Dermis blood vessel endothelial cell (primary cell): ENCODE measurements around the gene NEDD4L. TPM values are rescaled to one million over a fixed set of nuclear protein-coding genes. Genes with fewer than 3 reads are reported as not detected.
"Not testable (repeated sequence)": the region's sequence is repeated elsewhere in the genome, so short reads cannot be mapped to it uniquely, and the experiment has no call there.

Experiments used
- DNase-seq: peaks from one replicate; pipeline ENCODE4 v3.0.0; 2010
- total RNA-seq: library from RNA; depleted of rRNA; stranded (reverse); fragments of >200 nt; gene quantifications from 2 replicates; pipeline ENCODE4 v1.2.3, GENCODE V29; 2014

The NEDD4L gene
- total RNA-seq, 1 donor from 2014 or later = 15.1 TPM

DNA sequence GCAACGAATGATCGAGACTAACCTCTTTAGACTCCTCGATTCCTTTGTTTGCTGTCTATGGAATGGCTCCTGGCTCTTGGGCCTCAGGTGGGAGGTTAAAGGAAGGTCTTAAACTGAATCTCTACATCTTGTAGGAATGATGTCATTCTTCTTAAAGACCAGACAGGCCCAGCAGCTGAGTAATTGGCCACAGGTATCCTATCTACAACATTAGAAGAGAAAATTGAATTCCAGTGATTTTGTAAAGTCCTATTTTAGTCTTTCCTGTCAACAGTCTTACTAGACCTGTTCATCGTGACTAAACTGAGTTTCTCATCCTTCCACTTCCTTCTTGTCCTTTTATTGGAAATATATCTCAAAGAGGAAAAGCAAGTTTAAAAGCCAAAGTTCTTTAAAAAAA, 310.0 kb downstream of the NEDD4L start:
- DNase-seq = no peak

DNA sequence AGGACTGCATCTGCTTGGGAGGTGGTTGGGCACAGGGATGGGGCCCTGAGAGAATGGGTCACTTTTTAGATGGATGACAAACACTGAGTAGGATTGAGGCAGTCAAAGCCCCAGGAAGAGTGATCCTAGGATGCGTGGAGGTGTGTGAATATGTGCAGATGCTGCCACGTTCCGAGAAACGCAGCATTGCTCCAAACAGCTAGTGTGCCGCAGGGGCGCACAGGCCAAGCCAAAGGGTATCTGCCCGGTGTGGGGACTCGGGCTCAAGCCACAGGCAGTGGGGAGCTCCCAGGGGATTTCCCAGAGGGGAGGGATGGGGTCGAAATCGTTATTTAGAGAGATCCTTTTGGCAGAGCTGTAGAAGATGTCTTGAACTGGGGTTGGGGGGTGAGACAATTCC, 310.8 kb downstream of the NEDD4L start:
- no peak for DNase-seq

DNA sequence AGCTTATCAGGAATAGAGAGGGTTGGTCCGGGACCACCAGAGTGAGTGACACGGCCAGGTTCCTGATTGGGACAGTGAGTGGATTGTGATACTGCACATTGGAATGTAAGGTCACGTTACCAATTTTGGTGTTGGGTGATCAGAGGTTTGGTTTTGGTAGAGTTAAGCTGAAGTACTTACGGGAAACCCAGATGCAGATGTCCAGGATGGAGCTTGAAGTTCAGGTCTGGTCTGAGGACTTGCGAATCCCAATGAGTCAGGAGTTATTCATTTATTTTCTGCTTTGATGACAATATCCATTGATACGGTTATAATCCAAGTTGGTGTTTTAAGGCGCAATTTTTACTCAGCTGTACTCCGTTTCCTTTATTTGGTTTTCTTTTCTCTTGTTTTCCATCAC, 311.2 kb downstream of the NEDD4L start:
- DNase-seq = no peak

DNA sequence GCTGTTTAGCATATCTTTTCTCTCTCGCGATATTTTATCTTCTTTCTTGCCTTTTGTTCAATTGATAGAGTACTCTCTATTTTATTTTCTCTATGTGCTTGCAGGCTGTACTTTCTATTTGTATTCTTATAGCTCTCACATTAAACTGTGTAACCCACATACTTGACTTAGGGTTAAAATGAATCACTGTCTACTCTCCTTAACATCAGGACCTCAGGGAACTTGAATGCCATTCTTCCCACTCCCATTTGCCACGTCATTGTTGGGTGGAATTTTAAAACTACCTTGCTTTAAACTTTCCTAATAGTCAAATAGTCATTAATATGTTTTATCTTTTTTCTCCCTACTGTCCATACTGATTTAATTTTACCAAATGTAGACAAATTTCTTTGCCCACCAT, 315.2 kb downstream of the NEDD4L start:
- no peak for DNase-seq

DNA sequence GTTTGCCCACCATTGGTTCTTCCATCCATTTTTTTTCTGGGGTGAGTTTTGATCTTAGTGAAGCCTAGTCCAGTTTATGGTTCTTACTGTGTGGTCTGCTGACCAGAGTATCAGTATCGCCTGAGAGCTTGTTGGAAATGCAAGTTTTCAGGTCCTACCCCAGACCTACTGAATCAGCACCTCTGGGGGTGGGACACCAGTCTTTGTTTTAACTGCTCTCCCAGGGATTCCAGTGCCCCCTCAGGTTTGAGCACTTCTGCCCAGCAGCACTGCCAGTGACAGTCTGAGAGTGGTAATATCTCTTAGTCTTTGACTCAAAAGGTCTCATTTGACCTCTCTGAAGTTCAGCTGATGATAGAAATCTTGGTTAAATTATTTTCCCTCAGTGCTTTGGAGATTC, 315.6 kb downstream of the NEDD4L start:
- DNase-seq = no peak

DNA sequence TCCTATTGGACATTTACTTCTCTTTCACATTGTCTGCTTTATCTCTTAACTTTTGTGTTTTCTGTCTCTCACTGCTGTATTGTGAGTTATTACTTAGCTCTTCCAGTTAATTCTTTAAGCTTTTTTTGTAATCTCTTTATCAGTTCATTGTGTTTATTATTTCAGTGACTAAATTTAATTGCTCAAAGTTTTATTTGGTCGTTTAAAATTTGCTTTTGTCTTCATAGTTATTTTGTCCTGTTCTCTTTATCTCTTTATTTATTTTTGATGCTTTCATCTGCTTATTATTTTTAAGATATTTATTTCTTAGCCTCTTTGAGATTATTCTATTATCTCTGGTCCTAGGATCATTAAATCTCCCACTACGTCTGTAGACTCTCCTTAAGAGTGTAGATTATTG, 316.3 kb downstream of the NEDD4L start:
- no peak for DNase-seq

DNA sequence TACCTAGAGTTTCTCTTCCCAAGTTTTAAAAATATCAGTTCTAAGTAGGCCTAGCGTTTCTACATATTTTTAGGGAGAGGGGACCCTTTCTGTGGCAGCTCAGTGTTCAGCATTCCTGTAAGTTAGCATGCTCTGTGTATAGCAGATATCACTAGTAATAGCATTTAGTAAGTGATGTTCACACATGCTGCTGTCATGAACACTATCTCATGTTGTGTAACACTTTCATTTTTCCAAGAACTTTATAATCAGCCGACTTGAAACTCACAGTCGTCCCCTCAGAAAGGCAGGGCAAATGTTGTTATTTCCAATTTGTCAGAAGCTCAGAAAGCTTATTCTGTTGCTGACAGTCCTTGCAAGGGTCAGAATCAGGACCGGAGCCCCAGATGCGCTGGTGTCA, 317.2 kb downstream of the NEDD4L start:
- DNase-seq = no peak

DNA sequence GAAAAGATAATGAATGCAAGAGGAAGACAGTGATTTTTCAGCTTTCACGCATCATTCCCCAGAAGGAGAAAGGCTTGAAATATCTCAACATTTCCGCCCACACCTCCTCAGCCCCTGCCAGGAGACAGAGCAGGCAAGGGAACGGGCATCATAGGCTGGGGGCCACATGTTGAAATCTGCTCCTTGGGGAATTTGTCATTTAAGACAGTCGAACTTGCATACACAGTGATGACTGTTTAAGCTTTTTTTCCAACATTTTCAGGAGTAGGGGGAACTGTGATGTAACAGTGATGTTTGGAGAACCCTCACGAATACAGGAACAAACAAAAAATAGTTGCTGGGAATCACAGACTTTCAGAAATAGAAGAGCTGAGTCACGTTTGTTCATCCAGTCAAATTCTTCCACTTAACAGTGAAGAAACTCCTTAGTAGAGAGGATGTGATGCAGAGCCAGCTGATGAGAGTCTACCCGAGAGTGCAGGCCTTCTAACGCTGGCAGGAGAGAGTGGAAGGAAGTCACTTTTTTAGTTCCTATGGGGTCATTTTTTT, 318.1 kb downstream of the NEDD4L start:
- DNase-seq = peak; percentile 96

DNA sequence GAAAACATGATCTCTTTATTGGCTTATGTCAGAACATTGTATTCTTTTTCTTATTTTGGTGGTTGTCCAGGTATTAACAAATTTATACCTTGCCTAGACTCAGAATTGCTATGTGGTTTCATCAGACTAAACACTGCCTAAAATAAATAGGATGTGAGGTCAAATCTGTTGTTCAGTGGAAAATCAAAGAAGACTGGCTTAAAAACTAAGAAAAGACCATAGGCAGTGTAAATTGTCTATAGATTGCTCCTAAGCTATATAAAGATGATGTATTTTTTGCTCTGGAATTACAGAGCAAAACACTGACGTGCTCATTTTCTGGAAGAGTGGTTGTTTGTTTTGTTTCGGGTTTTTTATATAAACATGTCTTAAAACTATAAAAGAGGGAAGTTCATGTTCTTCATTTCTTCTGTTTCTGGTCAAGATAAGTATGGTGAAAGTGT, 318.8 kb downstream of the NEDD4L start:
- DNase-seq = no peak

DNA sequence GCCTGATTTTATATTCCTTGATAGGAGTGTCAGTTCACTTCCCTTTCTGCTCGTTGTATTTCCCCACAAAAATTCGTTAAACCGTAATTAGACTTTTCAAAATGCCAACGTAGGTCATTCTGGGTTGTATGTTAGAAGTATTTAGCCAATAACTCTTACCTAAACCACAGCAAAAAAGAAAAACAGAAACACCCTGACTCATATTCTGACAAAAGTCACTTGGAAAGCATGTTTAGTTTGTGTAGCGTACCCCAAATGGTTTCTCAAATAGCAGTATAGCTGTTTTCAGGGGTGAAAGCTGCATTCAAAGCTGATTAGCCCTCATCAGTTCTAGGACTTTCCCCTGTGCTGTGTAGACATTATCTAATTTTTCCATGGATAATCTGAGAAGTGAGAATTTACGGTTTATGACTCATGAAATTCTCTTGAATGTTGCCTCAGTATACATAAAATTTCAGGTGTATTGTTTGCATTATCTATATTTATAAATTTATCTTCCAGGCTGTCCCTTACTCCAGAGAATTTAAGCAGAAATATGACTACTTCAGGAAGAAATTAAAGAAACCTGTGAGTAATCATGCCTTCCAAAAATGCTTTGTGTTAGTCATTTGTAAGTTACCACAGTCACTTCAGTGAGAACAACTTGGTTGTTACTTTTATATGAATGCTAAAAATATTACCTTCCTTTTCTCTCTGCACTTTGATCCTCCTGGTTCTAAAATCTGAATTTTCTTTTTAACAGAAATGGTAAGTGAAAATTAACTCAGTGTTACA, 319.9 kb downstream of the NEDD4L start:
- DNase-seq = no peak

DNA sequence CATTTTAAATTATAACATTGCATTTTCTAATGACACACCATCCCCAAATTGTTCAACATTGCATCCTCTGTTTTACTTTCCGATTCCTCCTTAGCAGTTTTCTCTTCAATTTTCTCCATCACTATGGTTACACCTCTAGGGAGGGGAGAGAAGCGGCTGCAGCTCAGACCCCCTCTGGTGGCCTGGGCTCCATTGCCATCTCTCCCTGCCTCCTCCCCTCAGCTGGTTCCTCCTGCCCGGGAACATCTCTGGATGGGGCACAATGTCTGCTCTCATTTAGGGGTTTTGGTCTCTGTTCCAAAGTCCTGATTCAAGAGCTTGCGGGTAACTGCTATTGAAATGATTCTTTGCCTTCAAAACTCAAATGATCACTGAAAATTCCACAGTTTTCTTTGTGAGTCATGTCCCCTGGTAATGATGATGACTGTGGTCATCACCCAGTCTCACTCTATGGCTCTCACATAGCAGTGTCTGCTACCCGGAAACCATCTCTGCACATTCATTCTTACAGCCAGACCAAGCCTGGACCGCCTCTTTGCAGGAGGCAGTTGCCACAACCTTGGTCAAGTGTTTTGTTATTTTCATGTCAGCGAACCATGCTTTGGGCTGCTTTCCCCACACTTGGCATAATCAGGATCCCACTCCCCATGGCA, 321.0 kb downstream of the NEDD4L start:
- DNase-seq = no peak

DNA sequence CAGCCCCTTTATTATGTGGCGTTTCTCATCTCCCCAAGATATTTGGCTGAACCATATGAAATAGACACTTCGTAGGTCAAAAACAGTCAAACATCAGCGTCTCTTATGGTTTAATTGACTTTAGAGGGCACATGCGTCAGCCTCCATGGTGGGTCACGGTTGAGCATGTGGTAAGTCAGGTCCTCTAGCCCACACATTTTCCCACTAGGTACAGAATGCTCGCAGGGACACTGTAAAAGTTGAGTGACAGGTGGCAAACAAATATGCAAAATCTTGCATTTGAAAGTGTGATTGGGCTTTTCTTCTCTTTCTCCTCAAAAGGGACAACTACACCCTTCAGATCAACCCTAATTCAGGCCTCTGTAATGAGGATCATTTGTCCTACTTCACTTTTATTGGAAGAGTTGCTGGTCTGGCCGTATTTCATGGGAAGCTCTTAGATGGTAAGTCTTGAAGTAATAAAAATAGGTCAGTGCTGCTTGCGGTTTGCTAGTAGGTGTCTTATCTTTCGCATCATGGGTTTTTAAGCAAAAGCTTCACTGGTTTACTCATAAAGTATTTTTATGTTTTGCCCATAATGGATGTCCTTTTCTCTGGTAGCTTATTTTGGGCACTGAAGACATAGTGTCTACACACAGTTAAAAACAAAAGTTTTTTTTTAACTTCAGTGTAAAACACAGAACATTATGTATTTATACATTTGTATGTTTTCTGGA, 323.6 kb downstream of the NEDD4L start:
- no peak for DNase-seq

DNA sequence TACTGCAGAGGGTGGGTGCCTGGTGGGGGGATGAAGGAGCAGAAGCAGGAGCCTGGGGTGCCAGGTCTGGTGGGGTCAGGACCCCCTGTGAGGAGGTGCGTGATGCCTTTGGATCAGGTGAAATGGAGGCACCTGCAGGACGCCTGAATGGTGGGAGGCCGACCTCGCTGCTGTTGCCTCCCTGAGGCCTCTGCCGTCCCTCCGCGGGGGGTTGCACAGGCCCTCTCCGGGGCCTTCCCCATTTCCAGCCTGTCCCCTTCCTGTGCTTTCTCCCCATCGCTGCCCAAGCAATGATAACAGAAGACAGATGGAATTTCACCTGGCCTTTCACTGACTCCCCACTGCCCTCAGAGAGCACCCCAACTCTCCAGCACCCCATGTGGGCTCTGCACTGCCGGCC, 325.6 kb downstream of the NEDD4L start:
- DNase-seq = no peak

DNA sequence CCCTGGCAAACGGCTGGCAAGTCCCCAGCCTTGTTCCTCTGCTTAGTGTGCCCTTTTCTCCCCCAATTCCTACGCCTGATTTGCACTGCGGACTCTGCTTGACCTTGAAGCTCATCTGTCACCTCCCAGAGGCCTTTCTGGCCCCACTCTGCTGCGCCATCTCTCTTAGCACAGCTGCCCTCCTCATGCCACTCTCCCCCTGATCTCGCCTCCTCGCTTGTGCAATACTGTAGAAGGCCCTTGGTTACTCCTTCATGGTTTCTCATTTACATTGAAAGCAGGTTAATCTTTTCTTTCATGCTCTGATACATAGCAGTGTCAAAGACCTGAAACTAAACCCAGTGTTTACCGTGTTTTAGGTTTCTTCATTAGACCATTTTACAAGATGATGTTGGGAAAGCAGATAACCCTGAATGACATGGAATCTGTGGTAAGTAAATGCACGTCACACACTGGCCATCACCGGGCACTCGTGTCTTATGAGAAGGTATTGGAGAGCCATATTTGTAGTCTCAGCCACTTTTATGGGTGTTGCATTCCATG, 326.1 kb downstream of the NEDD4L start:
- no peak for DNase-seq

DNA sequence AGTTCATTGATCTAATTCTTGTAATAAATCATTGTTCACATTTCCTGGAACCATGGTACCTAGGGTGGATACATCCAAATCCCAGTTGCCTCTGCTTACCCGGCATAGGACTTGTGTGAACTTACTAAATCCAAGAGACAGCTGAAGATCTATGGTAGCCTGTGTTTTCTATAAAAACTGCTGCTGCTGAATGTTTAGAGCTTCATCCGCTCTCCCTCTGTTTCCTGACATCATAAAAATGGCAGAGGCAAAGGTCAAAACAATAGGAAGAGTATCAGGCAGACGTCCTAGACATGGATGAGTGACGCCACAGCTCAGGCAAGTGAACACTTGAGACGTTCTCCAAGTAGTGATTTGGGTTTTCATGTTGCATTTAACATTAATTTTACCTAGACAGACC, 326.6 kb downstream of the NEDD4L start:
- DNase-seq = peak; percentile 49

DNA sequence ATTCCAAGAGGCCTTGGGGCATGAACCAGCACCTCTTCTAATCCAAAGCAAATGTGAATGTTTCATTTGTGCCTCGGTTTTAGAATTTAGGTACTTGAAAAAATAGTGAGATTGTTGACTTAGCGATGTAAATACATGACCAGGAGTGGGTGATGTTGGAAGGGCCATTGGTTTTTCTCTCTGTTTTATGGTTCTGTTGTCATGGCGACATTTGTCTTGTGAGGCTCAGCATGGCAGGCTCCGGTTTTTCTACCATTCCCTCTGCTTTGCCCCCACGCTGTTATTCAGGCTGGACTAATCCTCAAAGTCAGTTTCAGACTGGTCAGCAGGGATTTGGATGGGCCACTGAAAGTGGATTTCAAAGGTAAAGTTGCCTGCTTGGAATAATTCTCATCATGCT, 329.5 kb downstream of the NEDD4L start:
- no peak for DNase-seq

DNA sequence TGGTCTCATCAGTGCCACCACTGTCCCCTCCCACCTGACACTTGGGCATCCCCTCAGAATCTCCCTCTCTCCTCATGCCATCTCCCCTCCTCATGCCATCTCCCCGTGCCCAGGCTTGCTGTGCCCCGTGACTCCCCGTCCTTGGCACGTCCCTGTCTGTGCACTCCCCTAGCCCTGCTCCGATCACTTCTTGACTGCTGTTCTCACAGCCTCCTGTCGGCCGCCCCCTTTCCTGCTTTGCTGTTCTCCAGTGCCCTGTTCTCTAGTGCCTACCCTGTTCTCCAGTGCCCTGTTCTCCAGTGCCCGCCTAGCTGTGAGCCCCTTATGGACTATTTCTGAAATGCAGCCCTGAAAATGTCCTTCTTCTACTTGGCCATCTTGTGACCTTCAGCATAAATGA, 331.0 kb downstream of the NEDD4L start:
- DNase-seq = no peak

DNA sequence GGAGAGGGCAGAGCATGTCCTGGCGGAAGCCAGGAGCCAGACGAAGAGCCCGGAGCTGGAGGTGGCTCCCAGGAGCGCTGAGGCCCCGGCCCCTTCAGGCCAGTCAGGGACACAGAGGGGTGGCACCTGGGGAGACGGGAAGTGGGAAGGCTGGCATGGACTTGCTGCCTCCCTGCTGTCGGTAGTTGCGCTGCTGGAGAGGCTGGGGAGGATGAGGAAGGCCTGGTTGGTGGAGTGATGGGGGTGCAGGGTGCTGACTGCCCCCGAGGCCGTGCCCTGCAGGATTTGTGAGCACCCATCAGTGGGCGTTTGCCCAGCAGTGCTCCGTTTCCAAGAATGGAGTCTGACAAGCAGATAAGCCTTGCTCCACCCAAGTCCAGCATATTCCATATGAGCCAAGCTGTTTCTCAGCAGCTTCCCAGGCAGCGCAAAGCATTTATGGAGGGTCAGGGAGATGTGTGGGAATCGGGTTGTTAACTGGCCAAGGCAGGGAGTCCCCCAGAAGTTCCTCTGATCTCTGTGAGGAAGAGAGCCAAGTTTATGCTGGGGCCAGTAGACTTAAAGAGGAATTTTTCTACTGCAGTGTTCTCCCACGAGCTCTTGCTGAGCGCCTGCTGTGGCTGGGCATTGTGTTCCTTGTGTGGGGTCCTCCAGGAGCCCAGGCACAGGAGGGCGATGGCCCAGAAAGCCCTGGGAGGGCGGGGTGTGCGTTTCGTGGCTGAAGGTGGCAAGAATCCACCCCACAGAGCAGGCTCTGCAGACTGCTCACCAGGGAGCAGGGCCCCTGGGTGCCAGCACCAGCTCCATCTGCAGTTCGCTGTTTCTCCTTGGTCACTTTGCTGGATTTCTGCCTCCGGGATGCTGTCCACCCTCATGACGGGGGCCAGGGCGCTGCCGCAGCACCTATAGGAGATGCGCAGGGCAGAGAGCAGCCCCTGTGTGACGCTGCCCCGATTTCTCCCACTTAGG, 334.7 kb downstream of the NEDD4L start:
- DNase-seq = no peak

DNA sequence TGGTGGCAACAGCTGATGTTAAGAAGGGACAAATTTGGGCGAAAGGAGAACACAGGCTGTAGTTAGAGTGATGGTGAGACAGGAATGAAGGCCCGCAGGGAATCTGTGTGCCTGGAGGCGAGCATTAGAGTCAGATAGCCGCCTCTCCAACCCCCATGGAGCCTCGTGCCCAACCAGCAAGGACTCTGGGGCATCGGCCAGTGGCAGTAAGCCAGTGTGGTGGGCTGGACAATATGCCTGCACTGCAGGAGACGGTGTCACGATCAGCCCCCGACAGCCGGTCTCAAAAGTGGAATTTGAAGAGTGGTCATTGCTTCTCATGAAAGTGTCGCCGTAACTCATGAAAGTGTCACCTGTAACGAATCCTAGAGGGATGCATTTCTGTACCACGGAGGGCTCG, 335.4 kb downstream of the NEDD4L start:
- no peak for DNase-seq

DNA sequence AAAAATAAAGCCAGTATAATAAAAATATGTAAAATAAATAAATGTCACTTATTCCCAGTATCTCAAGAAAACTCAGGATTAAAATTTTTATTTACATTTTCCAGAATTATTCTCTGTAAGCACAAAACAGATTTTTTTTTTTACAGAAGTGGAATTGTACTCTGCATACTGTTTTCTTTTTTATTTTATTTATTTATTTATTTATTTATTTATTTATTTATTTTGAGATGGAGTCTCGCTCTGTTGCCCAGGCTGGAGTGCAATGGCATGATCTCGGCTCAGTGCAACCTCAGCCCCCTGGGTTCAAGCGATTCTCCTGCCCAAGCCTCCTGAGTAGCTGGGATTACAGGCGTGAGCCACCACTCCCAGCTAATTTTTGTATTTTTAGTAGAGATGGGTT, 336.1 kb downstream of the NEDD4L start:
- DNase-seq = not testable (repeated sequence)

DNA sequence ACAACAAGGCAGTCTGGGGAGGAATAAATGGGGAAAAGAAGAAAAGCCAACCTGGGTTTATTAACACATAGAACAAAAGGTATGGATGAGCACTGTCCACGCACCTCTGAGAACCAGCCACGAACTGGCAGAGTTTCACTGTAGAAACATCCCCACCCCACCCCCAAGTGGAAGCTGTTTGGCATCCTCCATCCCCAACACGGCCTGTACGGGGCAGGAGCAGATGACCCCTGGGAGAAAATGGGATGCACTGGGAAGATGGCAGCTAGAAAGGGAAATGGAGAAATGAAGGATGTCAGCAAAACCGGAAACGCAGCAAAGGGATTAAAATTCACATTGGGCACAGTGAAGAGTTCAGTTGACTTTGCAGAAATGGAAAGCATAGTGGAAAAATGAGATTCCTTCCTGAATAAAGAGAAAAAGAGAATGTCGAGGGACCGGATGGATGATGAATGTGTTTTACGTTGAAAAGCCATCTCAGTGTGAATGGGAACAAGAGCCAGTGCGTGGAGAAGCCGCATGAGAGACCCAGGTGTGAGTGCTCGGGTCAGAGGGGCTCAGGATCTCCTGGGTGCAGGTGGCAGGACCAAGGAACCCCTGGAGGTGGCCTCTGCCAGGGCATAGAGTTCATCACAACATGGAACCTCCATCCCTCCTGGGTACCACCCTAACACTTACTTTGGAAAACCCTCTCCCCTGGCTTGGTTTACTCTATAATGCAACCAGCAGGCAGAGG, 337.8 kb downstream of the NEDD4L start:
- no peak for DNase-seq
